IgD-negative memory B cell (primary cell): ENCODE measurements around the gene SMIM36. TPM values are rescaled to one million over a fixed set of nuclear protein-coding genes. Genes with fewer than 3 reads are reported as not detected.
A peak's percentile ranks its signal among the peaks of the same experiment; 100 is the strongest.
"Not testable (repeated sequence)": the region's sequence is repeated elsewhere in the genome, so short reads cannot be mapped to it uniquely, and the experiment has no call there.

ENCODE experiments used
- H3K27ac Mint-ChIP-seq, 3 donors: one replicate each; pipeline ENCODE4 v1.8.0; 2020 to 2022; ENCODE audit warnings: mild to moderate bottlenecking in 3 of 3, mixed read lengths in 3 of 3, moderate library complexity in 1 of 3
- H3K27me3 Mint-ChIP-seq: one replicate; pipeline ENCODE4 v1.8.0; 2021; ENCODE audit warnings: mixed read lengths
- H3K36me3 Mint-ChIP-seq: one replicate; pipeline ENCODE4 v1.8.0; 2020; ENCODE audit warnings: mild to moderate bottlenecking, mixed read lengths
- H3K4me1 Mint-ChIP-seq, 3 donors: one replicate each; pipeline ENCODE4 v1.8.0; 2020 to 2022; ENCODE audit warnings: mixed read lengths in 3 of 3, mild to moderate bottlenecking in 1 of 3
- H3K4me3 Mint-ChIP-seq, 4 donors: one replicate each; pipeline ENCODE4 v1.8.0; 2020 to 2022; ENCODE audit warnings: mild to moderate bottlenecking in 4 of 4, mixed read lengths in 4 of 4, moderate library complexity in 3 of 4
- H3K9me3 Mint-ChIP-seq, 3 donors: one replicate each; pipeline ENCODE4 v1.8.0; 2020 to 2021; ENCODE audit warnings: mixed read lengths in 3 of 3, mild to moderate bottlenecking in 1 of 3
- polyA plus RNA-seq: library from polyadenylated mRNA; unstranded; fragments of 300-500 nt; fragmentation: Illumina TruSeq; gene quantifications from one replicate; pipeline ENCODE4 v1.2.3, GENCODE V29; 2021

The SMIM36 gene
- polyA plus RNA-seq, 1 donor from 2014 or later = not detected

- peak overlapping the region in 2 of 3 donors; percentile 25 to 63 for H3K27ac Mint-ChIP-seq
- not testable (repeated sequence) for H3K9me3 Mint-ChIP-seq, H3K36me3 Mint-ChIP-seq
- H3K4me3 Mint-ChIP-seq = peak overlapping the region in 1 of 4 donors; percentile 85
- peaks cover 26 to 43% (median 40%) of the 10 kb centered on the region in 3 donors for H3K4me1 Mint-ChIP-seq
- peaks cover 13% of the 10 kb centered on the region for H3K27me3 Mint-ChIP-seq
Observed at GRCh38 chr17:55422828-55423164, 88.5 kb downstream of the SMIM36 start.

- H3K9me3 Mint-ChIP-seq = no peaks in the 10 kb centered on the region
- H3K36me3 Mint-ChIP-seq = no peaks in the 10 kb centered on the region
- peaks cover 28 to 48% (median 46%) of the 10 kb centered on the region in 3 donors for H3K4me1 Mint-ChIP-seq
- peaks cover 13% of the 10 kb centered on the region for H3K27me3 Mint-ChIP-seq
- peak within 1 kb of the TSS; percentile 92 to 98 (median 93) for H3K27ac Mint-ChIP-seq
- H3K4me3 Mint-ChIP-seq = peak within 1 kb of the TSS; percentile 90 to 96 (median 93)
Observed at GRCh38 chr17:55421179-55421934, 89.9 kb downstream of the SMIM36 start, which contains the start of gene MMD. Gene MMD, minus strand, starts transcription at chr17:55421835. Its CDS starts 140 bp downstream, at chr17:55421695.

GRCh38 chr17:55420776-55421178 is 90.5 kb downstream of the SMIM36 start:
- Mint-ChIP-seq H3K36me3 (no peaks in the 10 kb centered on the region), H3K27ac (peak overlapping the region; percentile 92 to 98 (median 93)), H3K4me1 (peaks cover 27 to 47% (median 45%) of the 10 kb centered on the region in 3 donors), H3K9me3 (no peaks in the 10 kb centered on the region), H3K27me3 (peaks cover 13% of the 10 kb centered on the region), H3K4me3 (peak overlapping the region; percentile 90 to 96 (median 93))

- Mint-ChIP-seq H3K4me1 (peaks cover 23 to 43% (median 39%) of the 10 kb centered on the region in 3 donors), H3K27me3 (peaks cover 12% of the 10 kb centered on the region), H3K27ac (peak overlapping the region; percentile 92 to 98 (median 93)), H3K36me3 (no peaks in the 10 kb centered on the region), H3K4me3 (peak overlapping the region; percentile 90 to 96 (median 93)), H3K9me3 (no peaks in the 10 kb centered on the region)
Observed at GRCh38 chr17:55420067-55420775, 91.0 kb downstream of the SMIM36 start.

- Mint-ChIP-seq H3K4me3 (peak overlapping the region in 3 of 4 donors; percentile 3 to 96 (median 47)), H3K9me3 (no peaks in the 10 kb centered on the region), H3K36me3 (no peaks in the 10 kb centered on the region), H3K4me1 (peaks cover 21 to 35% (median 30%) of the 10 kb centered on the region in 3 donors), H3K27me3 (peaks cover 3% of the 10 kb centered on the region), H3K27ac (peak overlapping the region in 2 of 3 donors; percentile 92 to 93)
Observed at GRCh38 chr17:55418369-55419268, 92.6 kb downstream of the SMIM36 start.

GRCh38 chr17:55417411-55418268 is 93.6 kb downstream of the SMIM36 start:
- Mint-ChIP-seq H3K27ac (peak overlapping the region in 2 of 3 donors; percentile 15 to 18), H3K9me3 (no peaks in the 10 kb centered on the region), H3K27me3 (no peaks in the 10 kb centered on the region), H3K36me3 (no peaks in the 10 kb centered on the region), H3K4me3 (no peak overlapping the region), H3K4me1 (peaks cover 21 to 32% (median 30%) of the 10 kb centered on the region in 3 donors)

GRCh38 chr17:55416470-55417052 is 94.7 kb downstream of the SMIM36 start:
- Mint-ChIP-seq H3K27ac (no peak overlapping the region), H3K27me3 (no peaks in the 10 kb centered on the region), H3K36me3 (no peaks in the 10 kb centered on the region), H3K4me1 (peaks cover 20 to 30% (median 29%) of the 10 kb centered on the region in 3 donors), H3K9me3 (no peaks in the 10 kb centered on the region), H3K4me3 (no peak overlapping the region)

- Mint-ChIP-seq H3K36me3 (no peaks in the 10 kb centered on the region), H3K27me3 (no peaks in the 10 kb centered on the region), H3K27ac (no peak overlapping the region), H3K9me3 (no peaks in the 10 kb centered on the region), H3K4me3 (no peak overlapping the region), H3K4me1 (peaks cover 20 to 30% (median 29%) of the 10 kb centered on the region in 3 donors)
Observed at GRCh38 chr17:55416000-55416399, 95.3 kb downstream of the SMIM36 start.

GRCh38 chr17:55414983-55415382 is 96.3 kb downstream of the SMIM36 start:
- Mint-ChIP-seq H3K36me3 (no peaks in the 10 kb centered on the region), H3K4me1 (peaks cover 14 to 25% (median 23%) of the 10 kb centered on the region in 3 donors), H3K4me3 (no peak overlapping the region), H3K27ac (no peak overlapping the region), H3K27me3 (no peaks in the 10 kb centered on the region), H3K9me3 (no peaks in the 10 kb centered on the region)

GRCh38 chr17:55413825-55414489 is 97.3 kb downstream of the SMIM36 start:
- Mint-ChIP-seq H3K4me1 (peaks cover 4 to 14% (median 13%) of the 10 kb centered on the region in 3 donors), H3K36me3 (no peaks in the 10 kb centered on the region), H3K27ac (no peak overlapping the region), H3K4me3 (no peak overlapping the region), H3K9me3 (no peaks in the 10 kb centered on the region), H3K27me3 (no peaks in the 10 kb centered on the region)

GRCh38 chr17:55411463-55411855 is 99.8 kb downstream of the SMIM36 start:
- no peaks in the 10 kb centered on the region for H3K27me3 Mint-ChIP-seq
- peaks cover 5% of the 10 kb centered on the region for H3K36me3 Mint-ChIP-seq
- H3K9me3 Mint-ChIP-seq = no peaks in the 10 kb centered on the region
- H3K4me3 Mint-ChIP-seq = no peak overlapping the region
- H3K27ac Mint-ChIP-seq = no peak overlapping the region
- peaks cover 0 to under 1% (median 0%) of the 10 kb centered on the region in 3 donors for H3K4me1 Mint-ChIP-seq

GRCh38 chr17:55410722-55411462 is 100.4 kb downstream of the SMIM36 start:
- Mint-ChIP-seq H3K4me1 (no peaks in the 10 kb centered on the region), H3K4me3 (no peak overlapping the region), H3K27me3 (no peaks in the 10 kb centered on the region), H3K36me3 (peaks cover 6% of the 10 kb centered on the region), H3K9me3 (no peaks in the 10 kb centered on the region), H3K27ac (no peak overlapping the region)
